Sigmoid colon (tissue), 4 donors: ENCODE measurements around the gene ASPHD1.

Source experiments
- CTCF ChIP-seq, 4 experiments: fragments of 450-650 bp in 3 of 4; fragments of 200-600 bp in 1 of 4; IDR thresholded peaks; one replicate each; pipeline ENCODE4 v1.5.1; 2016 to 2019; ENCODE audit warnings: antibody characterized with exemption in 4 of 4, mild to moderate bottlenecking in 3 of 4, moderate library complexity in 2 of 4
- EP300 ChIP-seq, 4 donors: sonication (generic); formaldehyde crosslinking; IDR thresholded peaks; one replicate each; pipeline ENCODE4 v1.6.1; 2017; ENCODE audit warnings: antibody characterized with exemption in 4 of 4

- no peak for TF ChIP-seq CTCF (IDR thresholded peaks at IDR 0.05)
- TF ChIP-seq EP300 (IDR thresholded peaks at IDR 0.05) = no peak
These were observed 22.8 kb downstream of the ASPHD1 start for GRCh38 chr16:29922986-29923501.
